H1 (cell line): ENCODE measurements around the gene CNGA2. TPM values are rescaled to one million over a fixed set of nuclear protein-coding genes. Genes with fewer than 3 reads are reported as not detected.

Experiments used
- CTCF ChIA-PET: fragments of 300-600 bp; sonication (Branson Sonifier 250); formaldehyde crosslinking; loops from one replicate; lab custom pipeline; 2021; ENCODE audit not compliant: partially characterized antibody; lab: Charles Lee
- POLR2A ChIA-PET: fragments of 300-600 bp; sonication (Branson Sonifier 250); formaldehyde crosslinking; loops from one replicate; lab custom pipeline; 2021; ENCODE audit warnings: inconsistent platforms; ENCODE audit not compliant: partially characterized antibody; lab: Charles Lee
- DNase-seq, 2 experiments: peaks; one replicate each; pipeline versions ENCODE4 v3.0.0 to v3.0.0-alpha.2; 2010 to 2022; ENCODE audit warnings: low spot score in 2 of 2, low read depth in 1 of 2, mixed read lengths in 1 of 2
- FAIRE-seq: peaks from 2 replicates; lab custom pipeline; 2011; peaks lifted over from hg19 to GRCh38; lab: Jason Lieb, UNC
- H2AFZ ChIP-seq: 2 replicates; pipeline ENCODE4 v1.8.1; 2012; ENCODE audit warnings: low read length, inconsistent platforms
- H2AK5ac ChIP-seq: 2 replicates; pipeline ENCODE4 v1.6.1; 2013; ENCODE audit warnings: low read depth, low read length
- H2BK120ac ChIP-seq: replicated peaks from 2 replicates; pipeline ENCODE3; 2013; ENCODE audit warnings: low read depth, low read length, inconsistent platforms
- H2BK12ac ChIP-seq: 2 replicates; pipeline ENCODE4 v1.6.1; 2013; ENCODE audit warnings: low read depth, low read length
- H2BK15ac ChIP-seq: 2 replicates; pipeline ENCODE4 v1.6.1; 2013; ENCODE audit warnings: low read length
- H2BK20ac ChIP-seq: 2 replicates; pipeline ENCODE4 v1.6.1; 2013; ENCODE audit warnings: low read length
- H2BK5ac ChIP-seq: 2 replicates; pipeline ENCODE4 v1.6.1; 2013; ENCODE audit warnings: low read depth, low read length
- H3K14ac ChIP-seq: 2 replicates; pipeline ENCODE4 v1.6.1; 2013; ENCODE audit warnings: inconsistent platforms; ENCODE audit not compliant: insufficient read length
- H3K18ac ChIP-seq: 2 replicates; pipeline ENCODE4 v1.6.1; 2013; ENCODE audit warnings: low read length; ENCODE audit errors: extremely low read depth
- H3K23ac ChIP-seq: 2 replicates; pipeline ENCODE4 v1.6.1; 2013; ENCODE audit warnings: inconsistent platforms; ENCODE audit not compliant: insufficient read length
- H3K23me2 ChIP-seq: 2 replicates; pipeline ENCODE4 v1.6.1; 2013; ENCODE audit warnings: low read depth, low read length
- H3K27ac ChIP-seq: 2 replicates; pipeline ENCODE4 v1.6.1; 2011; ENCODE audit warnings: low read depth, low read length, inconsistent platforms
- H3K27me3 ChIP-seq, 4 experiments: replicated peaks in 1 of 4; 1 replicate in 1 of 4; 2 replicates in 3 of 4; pipeline versions ENCODE4 v1.6.1 to v1.8.1; 2011 to 2013; ENCODE audit warnings: low read length in 3 of 4, mild to moderate bottlenecking in 3 of 4, inconsistent platforms in 2 of 4, mixed read lengths in 2 of 4, moderate library complexity in 1 of 4; ENCODE audit not compliant: control insufficient read depth in 3 of 4, insufficient read depth in 3 of 4; ENCODE audit errors: extremely low read depth in 1 of 4
- H3K36me3 ChIP-seq, 4 experiments: 2 replicates each; pipeline versions ENCODE4 v1.6.1 to v1.8.1; 2011 to 2013; ENCODE audit warnings: mild to moderate bottlenecking in 4 of 4, low read length in 3 of 4, moderate library complexity in 2 of 4, control low read depth in 1 of 4, inconsistent platforms in 1 of 4; ENCODE audit not compliant: insufficient read depth in 4 of 4, control insufficient read depth in 2 of 4
- H3K4ac ChIP-seq: replicated peaks from 2 replicates; pipeline ENCODE3; 2013; ENCODE audit warnings: low read length, low read depth, mixed read lengths, inconsistent platforms; ENCODE audit not compliant: insufficient read length
- H3K4me1 ChIP-seq, 4 experiments: replicated peaks in 1 of 4; 1 replicate in 1 of 4; 2 replicates in 3 of 4; pipeline versions ENCODE4 v1.6.1 to v1.8.1; 2011 to 2013; ENCODE audit warnings: low read length in 3 of 4, inconsistent platforms in 2 of 4, mixed read lengths in 1 of 4; ENCODE audit not compliant: insufficient read depth in 4 of 4, control insufficient read depth in 3 of 4
- H3K4me2 ChIP-seq, 2 experiments: 2 replicates each; pipeline versions ENCODE4 v1.6.1 to v1.8.1; 2011 to 2013; ENCODE audit warnings: low read depth in 2 of 2, low read length in 2 of 2, control low read depth in 1 of 2, inconsistent platforms in 1 of 2, mild to moderate bottlenecking in 1 of 2; ENCODE audit not compliant: insufficient read depth in 1 of 2
- H3K4me3 ChIP-seq, 4 experiments: fragments of 200-600, 300-600 bp in 1 of 4; sonication (generic), shearing (Covaris generic), sonication (Bioruptor Twin) in 1 of 4; 2 replicates each; pipeline versions ENCODE4 v1.5.1 to v1.8.1; 2011 to 2016; ENCODE audit warnings: low read length in 4 of 4, low read depth in 3 of 4, control low read depth in 2 of 4, inconsistent platforms in 2 of 4, mild to moderate bottlenecking in 2 of 4, mixed read lengths in 1 of 4, moderate library complexity in 1 of 4; ENCODE audit not compliant: insufficient read depth in 2 of 4; ENCODE audit errors: extremely low read depth in 1 of 4
- H3K56ac ChIP-seq: replicated peaks from 2 replicates; pipeline ENCODE3; 2013; ENCODE audit warnings: low read depth, mild to moderate bottlenecking, mixed read lengths, low read length, inconsistent platforms; ENCODE audit not compliant: insufficient read length
- H3K79me1 ChIP-seq: 2 replicates; pipeline ENCODE4 v1.6.1; 2013; ENCODE audit warnings: low read depth, low read length, control low read depth
- H3K79me2 ChIP-seq, 2 experiments: 2 replicates each; pipeline versions ENCODE4 v1.6.1 to v1.8.1; 2012 to 2013; ENCODE audit warnings: low read length in 2 of 2, mild to moderate bottlenecking in 2 of 2, inconsistent platforms in 1 of 2; ENCODE audit not compliant: insufficient read depth in 2 of 2, control insufficient read depth in 1 of 2
- H3K9ac ChIP-seq, 4 experiments: replicated peaks in 1 of 4; 1 replicate in 1 of 4; 2 replicates in 3 of 4; pipeline versions ENCODE4 v1.6.1 to v1.8.1; 2011 to 2013; ENCODE audit warnings: low read depth in 3 of 4, low read length in 3 of 4, control low read depth in 2 of 4, mild to moderate bottlenecking in 2 of 4, moderate library complexity in 2 of 4, inconsistent platforms in 1 of 4; ENCODE audit errors: extremely low read depth in 1 of 4
- H3K9me3 ChIP-seq, 2 experiments: 2 replicates each; pipeline versions ENCODE4 v1.6.1 to v1.8.1; 2012 to 2013; ENCODE audit warnings: mild to moderate bottlenecking in 2 of 2, moderate library complexity in 2 of 2, control low read depth in 1 of 2, inconsistent platforms in 1 of 2, low read depth in 1 of 2, low read length in 1 of 2, mixed read lengths in 1 of 2; ENCODE audit not compliant: insufficient read depth in 2 of 2
- H4K20me1 ChIP-seq, 2 experiments: replicated peaks in 1 of 2; 2 replicates each; pipeline versions ENCODE3 to v1.8.1; 2011 to 2013; ENCODE audit warnings: inconsistent platforms in 2 of 2, low read length in 2 of 2, mild to moderate bottlenecking in 1 of 2; ENCODE audit not compliant: insufficient read depth in 2 of 2, control insufficient read depth in 1 of 2
- H4K5ac ChIP-seq: 2 replicates; pipeline ENCODE4 v1.6.1; 2013; ENCODE audit warnings: low read length, low read depth, mixed read lengths, inconsistent platforms; ENCODE audit not compliant: insufficient read length
- H4K8ac ChIP-seq: 2 replicates; pipeline ENCODE4 v1.8.0; 2013; ENCODE audit warnings: mild to moderate bottlenecking, moderate library complexity, low read length, inconsistent platforms; ENCODE audit not compliant: insufficient read depth; ENCODE audit errors: extremely low read depth
- H4K91ac ChIP-seq: replicated peaks from 2 replicates; pipeline ENCODE3; 2013; ENCODE audit warnings: low read length, mixed read lengths, inconsistent platforms; ENCODE audit not compliant: insufficient read length
- ASH2L ChIP-seq: fragments of 200-600, 300-600 bp; sonication (generic); IDR thresholded peaks from one replicate; pipeline ENCODE4 v1.7.1; 2017; ENCODE audit warnings: low read length
- EP300 ChIP-seq, 2 experiments: IDR thresholded peaks; 1 replicate in 1 of 2; 2 replicates in 1 of 2; pipeline ENCODE4 v1.6.1; 2011 to 2012; ENCODE audit warnings: low read depth in 2 of 2, low read length in 2 of 2, mild to moderate bottlenecking in 2 of 2, borderline replicate concordance in 1 of 2, inconsistent platforms in 1 of 2, moderate library complexity in 1 of 2
- MAFK ChIP-seq: IDR thresholded peaks from 2 replicates; pipeline ENCODE4 v1.6.1; 2012; ENCODE audit warnings: low read depth, mild to moderate bottlenecking, improper control_type of control experiment, low read length
- PHF8 ChIP-seq: fragments of 200-600 bp; sonication (generic); conservative IDR thresholded peaks from 2 replicates; pipeline ENCODE4 v1.7.1; 2012; ENCODE audit warnings: low read depth, mild to moderate bottlenecking, inconsistent platforms, low read length, moderate library complexity
- POU5F1 ChIP-seq: IDR thresholded peaks from 2 replicates; pipeline ENCODE4 v1.6.1; 2011; ENCODE audit warnings: low read depth, mild to moderate bottlenecking, low read length, moderate library complexity
- RAD21 ChIP-seq, 2 experiments: IDR thresholded peaks in 1 of 2; conservative IDR thresholded peaks in 1 of 2; 2 replicates each; pipeline ENCODE4 v1.6.1; 2011; ENCODE audit warnings: low read depth in 2 of 2, low read length in 2 of 2, improper control_type of control experiment in 1 of 2, inconsistent platforms in 1 of 2, mild to moderate bottlenecking in 1 of 2, moderate library complexity in 1 of 2
- SP1 ChIP-seq: IDR thresholded peaks from 2 replicates; pipeline ENCODE4 v1.6.1; 2011; ENCODE audit warnings: low read depth, low read length
- SP4 ChIP-seq: IDR thresholded peaks from 2 replicates; pipeline ENCODE4 v1.6.1; 2012; ENCODE audit warnings: low read length, inconsistent platforms
- SRF ChIP-seq: IDR thresholded peaks from 2 replicates; pipeline ENCODE4 v1.6.1; 2011; ENCODE audit warnings: mild to moderate bottlenecking, low read depth, low read length, moderate library complexity
- WGBS, 2 experiments: shearing (Covaris generic) in 1 of 2; methylation state at CpG; one replicate each; pipeline versions ENCODE4 v1.1.6 to v1.1.7; 2013 to 2015; ENCODE audit warnings: low lambda C conversion rate in 2 of 2, mixed read lengths in 2 of 2, inconsistent platforms in 1 of 2, low coverage in 1 of 2, missing lambda C conversion rate in 1 of 2; ENCODE audit not compliant: insufficient replicate concordance in 2 of 2, insufficient coverage in 1 of 2, insufficient read length in 1 of 2; ENCODE audit errors: extremely low coverage in 1 of 2, missing lambda C conversion rate in 1 of 2; 5-methylcytosine and 5-hydroxymethylcytosine counted together
- polyA plus RNA-seq, 7 experiments: library from polyadenylated mRNA; depleted of rRNA in 3 of 7; stranded (reverse) in 5 of 7; unstranded in 2 of 7; fragments of >200 nt in 5 of 7; fragments of 200-250 nt in 2 of 7; gene quantifications; 1 replicate in 5 of 7; 2 replicates in 1 of 7; 4 replicates in 1 of 7; pipeline versions ENCODE4 v1.2.1 to v1.2.3, GENCODE V29; 2011 to 2013; ENCODE audit warnings: missing spikeins in 2 of 7, mixed read lengths in 2 of 7
- total RNA-seq: library from RNA; stranded (reverse); fragmentation: NEBNext Ultra II Directional; extraction: Animal tissue kit (Norgen Biotek cat#: 25700); gene quantifications from 2 replicates; pipeline ENCODE4 v1.2.1, GENCODE V29; 2021

Gene CNGA2
- total and polyA plus RNA-seq, 2 of the 8 experiments (the other 6 are each of a cell fraction or from before 2014, with no cell fraction given) = not detected

- POLR2A ChIA-PET = no interaction called here
- 83% methylated on average over 1 of the region's 6 CpGs; no CpG with 5 or more reads in 1 of the 2 experiments for WGBS, 2 experiments
- no peak overlapping the region for H2BK5ac ChIP-seq
- no peak overlapping the region for H2BK120ac ChIP-seq
- no peak overlapping the region for H3K14ac ChIP-seq
- H3K4ac ChIP-seq = no peak overlapping the region
- H3K4me3 ChIP-seq = no peak overlapping the region
- CTCF ChIA-PET = interaction anchor here (0.7 to 3.5 kb wide), 26 partner anchors 8 to 1057 kb away, joined by 3 to 14 read pairs (median 5); partner anchors contain the start of gene GABRE
- no peak overlapping the region for H3K23ac ChIP-seq
- H3K27ac ChIP-seq = no peak overlapping the region
- H3K9ac ChIP-seq = no peak overlapping the region
- no peak overlapping the region for H2AFZ ChIP-seq
- no peak overlapping the region for H3K4me2 ChIP-seq
- H3K56ac ChIP-seq = no peak overlapping the region
- no peak overlapping the region for H2BK12ac ChIP-seq
- H3K23me2 ChIP-seq = no peaks in the 10 kb centered on the region; the same call in 1 of the 2 replicates
- H2AK5ac ChIP-seq = no peak overlapping the region
- H3K18ac ChIP-seq = no peak overlapping the region
- DNase-seq = peak in 1 of 2 experiments; percentile 43
- no peaks in the 10 kb centered on the region for H4K20me1 ChIP-seq
- no peak overlapping the region for H4K8ac ChIP-seq
- no peak overlapping the region for H2BK20ac ChIP-seq
- no peaks in the 10 kb centered on the region for H3K9me3 ChIP-seq
- H3K4me1 ChIP-seq = 0 out of 7 replicates have a peak, but pooled peaks cover 0 to 2% (median 0%) of the 10 kb centered on the region in 4 experiments
- H3K36me3 ChIP-seq = no peaks in the 10 kb centered on the region
- 0 out of 7 replicates have a peak, but pooled peaks cover 0 to 2% (median 0%) of the 10 kb centered on the region in 4 experiments for H3K27me3 ChIP-seq
- no peak overlapping the region for H2BK15ac ChIP-seq
- H3K79me1 ChIP-seq = no peaks in the 10 kb centered on the region
- H4K91ac ChIP-seq = no peak overlapping the region
- no peak overlapping the region for H4K5ac ChIP-seq
- FAIRE-seq = no peak
- H3K79me2 ChIP-seq = no peaks in the 10 kb centered on the region
- TF ChIP-seq ASH2L = no peak
- TF ChIP-seq POU5F1 = no peak
- no peak for TF ChIP-seq SRF
- TF ChIP-seq SP4 = no peak
- TF ChIP-seq MAFK = no peak
- TF ChIP-seq PHF8 = no peak
- TF ChIP-seq RAD21 (IDR thresholded peaks at IDR 0.05 in 1 of 2, conservative IDR thresholded peaks at IDR 0.05 in 1 of 2; ENCODE audit: low read depth in 2 of 2, low read length in 2 of 2) = no peak
- TF ChIP-seq EP300 (IDR thresholded peaks at IDR 0.05; ENCODE audit: borderline replicate concordance in 1 of 2, low read depth in 2 of 2, low read length in 2 of 2) = no peak
- TF ChIP-seq SP1 = no peak
Measured at GRCh38 chrX:151754047-151754429, 19.5 kb downstream of the CNGA2 start.
